Eye (tissue), 1 donor: ENCODE results near the gene TAF1D.

Source experiments
- DNase-seq: peaks from one replicate; pipeline ENCODE4 v3.0.0-alpha.2; 2015

The TAF1D gene

DNA sequence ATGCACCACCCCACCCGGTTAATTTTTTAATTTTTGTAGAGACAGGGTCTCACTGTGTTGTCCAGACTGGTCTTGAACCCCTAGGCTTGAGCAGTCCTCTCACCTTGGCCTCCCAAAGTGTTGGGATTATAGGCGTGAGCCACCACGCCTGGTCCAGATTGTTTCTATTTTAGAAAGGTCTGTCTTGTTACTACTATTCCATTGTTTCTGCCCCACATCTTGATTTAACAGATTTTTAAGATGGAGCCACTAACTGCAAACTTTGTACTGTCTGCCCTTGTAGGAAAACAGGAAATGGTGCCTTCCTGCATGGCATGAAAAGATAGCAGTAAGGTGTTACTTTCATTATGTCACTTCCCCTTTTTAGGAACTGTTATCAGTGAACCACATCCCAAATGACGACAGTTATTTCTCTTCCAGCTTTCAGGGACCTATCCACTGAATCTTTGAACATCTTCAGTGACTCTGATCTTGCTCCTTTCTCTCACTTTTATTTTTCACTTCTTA lies 23.2 kb downstream of the TAF1D start:
- no peak for DNase-seq

DNA sequence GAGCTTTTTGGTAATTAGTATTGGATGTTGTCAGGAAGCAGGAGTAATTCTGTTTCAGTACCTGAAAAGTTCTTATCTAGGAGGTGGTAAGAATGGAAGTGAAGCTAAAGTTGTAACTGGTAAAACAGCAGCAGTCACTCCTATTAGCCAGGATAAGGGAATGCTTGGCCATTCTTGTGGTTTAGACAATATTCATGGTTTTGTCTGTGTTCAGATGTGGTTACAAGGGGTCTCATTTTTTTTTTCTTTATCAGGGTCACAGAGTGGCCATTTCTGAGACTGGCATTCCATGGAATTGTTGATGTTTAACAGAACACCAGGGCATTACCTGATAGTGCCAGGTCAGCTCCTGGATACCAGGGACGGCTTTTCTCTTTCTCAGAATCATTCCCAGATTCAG lies 23.8 kb downstream of the TAF1D start:
- DNase-seq = no peak

DNA sequence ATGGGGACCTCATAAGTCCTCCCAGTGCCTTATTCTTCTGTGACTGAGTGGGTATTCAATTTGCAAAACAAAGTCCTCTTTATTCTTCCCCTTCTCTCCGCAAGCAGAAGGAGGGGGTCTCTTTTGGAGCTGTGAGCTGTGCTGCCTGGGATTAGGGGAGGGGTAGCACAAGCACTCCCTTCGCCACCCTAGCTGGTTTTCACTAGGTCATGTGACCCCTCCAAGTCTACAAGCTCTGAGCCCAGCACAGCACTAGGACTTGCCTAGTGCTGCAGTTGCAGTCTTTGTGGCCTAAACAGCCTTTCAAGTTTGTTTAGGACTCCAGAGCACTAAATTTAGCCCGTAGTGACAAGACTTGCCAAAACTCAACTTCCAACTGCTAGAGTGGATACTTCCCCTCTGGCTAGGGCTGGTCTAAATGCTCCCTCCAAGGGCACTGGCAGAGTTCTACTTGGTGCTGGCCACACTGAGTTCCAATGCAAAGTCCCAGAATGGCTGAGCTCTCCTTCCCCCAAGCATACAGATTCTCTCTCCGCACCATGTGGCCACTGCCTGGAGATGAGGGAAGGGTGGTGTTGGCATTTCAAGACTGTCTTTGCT lies 25.4 kb downstream of the TAF1D start:
- DNase-seq = no peak

DNA sequence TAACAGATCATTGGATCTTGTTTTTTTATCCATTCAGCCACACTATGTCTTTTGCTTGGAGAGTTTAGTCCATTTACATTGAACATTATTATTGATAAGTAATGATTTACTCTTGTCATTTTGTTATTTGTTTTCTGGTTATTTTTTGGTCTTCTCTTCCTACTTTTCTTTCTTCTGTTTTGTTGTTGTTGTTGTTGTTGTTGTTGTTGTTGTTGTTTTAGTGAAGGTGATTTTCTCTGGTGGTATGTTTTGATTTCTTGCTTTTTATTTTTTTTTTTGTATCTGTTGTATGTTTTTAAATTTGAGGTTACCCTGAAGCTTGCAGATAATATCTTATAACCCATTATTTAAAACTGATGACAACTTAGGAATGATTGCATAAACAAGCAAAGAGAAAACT lies 28.6 kb downstream of the TAF1D start:
- DNase-seq = no peak

DNA sequence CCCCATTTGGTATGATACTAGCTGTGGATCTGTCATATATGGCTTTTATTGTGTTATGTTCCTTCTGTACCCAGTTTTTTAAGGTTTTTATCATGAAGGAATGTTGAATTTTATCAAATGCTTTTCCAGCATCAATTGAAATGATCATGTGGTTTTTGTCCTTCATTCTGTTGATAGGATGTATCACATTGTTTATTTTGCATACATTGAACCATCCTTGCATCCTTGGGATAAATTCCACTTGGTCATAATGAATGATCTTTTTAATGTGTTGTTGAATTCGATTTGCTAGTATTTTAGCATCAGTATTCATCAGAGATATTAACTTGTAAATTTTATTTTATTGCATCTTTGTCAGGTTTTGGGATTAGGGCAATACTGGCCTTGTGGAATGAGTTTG lies 31.1 kb downstream of the TAF1D start:
- DNase-seq = no peak

DNA sequence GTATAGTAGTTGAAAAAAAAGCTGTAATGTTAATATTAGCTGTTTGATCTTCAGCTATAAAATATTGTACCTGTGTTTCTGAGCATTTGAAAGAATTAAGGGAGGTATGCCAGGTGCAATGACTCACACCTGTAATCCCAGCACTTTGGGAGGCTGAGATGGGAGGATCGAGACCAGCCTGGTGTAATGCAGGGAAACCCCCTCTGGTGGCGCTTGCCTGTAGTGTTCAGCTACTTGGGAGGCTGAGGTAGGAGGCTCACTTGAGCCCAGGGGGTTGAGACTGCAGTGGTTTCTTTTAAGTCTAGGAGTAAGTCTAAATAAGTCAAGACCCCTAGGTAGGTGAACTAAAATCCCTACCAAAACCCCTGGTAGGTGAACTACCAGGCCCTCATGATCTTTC lies 37.1 kb downstream of the TAF1D start:
- DNase-seq = no peak

DNA sequence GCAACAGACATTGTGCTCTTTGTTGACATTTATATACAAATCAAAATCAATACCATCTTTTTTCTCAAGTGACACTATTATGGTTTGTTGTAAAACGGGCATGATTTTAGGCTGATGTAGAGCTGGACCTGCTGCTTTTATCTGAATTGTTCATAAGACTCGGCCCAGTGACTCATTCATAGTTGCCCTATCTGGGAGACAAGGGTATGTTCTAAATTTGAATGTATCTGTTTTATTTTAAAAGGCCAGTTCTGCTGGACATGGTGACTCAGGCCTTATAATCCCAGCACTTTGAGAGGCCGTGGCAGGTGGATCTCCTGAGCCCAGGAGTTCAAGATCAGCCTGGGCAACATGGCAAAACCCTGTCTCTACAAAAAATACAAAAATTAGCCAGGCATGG lies 40.5 kb downstream of the TAF1D start:
- DNase-seq = no peak

DNA sequence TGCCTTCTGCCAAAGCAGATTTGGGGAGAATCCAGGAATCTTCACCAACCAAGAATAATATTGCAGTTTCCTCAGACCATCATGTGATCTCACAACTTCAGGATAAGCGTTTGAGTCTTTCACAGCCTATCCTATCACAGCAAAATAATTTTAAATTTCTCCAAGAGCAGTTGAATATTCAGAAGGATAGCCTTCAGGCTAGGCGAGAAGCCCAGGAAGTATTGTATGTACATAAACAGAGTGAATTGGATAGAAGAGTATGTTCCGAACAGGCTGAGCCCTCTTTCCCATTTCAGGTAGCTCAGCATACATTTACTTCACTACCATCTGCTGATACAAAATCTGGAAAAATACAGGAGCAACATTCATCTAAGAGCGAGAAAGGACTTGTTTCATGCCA lies 43.7 kb downstream of the TAF1D start:
- DNase-seq = no peak

DNA sequence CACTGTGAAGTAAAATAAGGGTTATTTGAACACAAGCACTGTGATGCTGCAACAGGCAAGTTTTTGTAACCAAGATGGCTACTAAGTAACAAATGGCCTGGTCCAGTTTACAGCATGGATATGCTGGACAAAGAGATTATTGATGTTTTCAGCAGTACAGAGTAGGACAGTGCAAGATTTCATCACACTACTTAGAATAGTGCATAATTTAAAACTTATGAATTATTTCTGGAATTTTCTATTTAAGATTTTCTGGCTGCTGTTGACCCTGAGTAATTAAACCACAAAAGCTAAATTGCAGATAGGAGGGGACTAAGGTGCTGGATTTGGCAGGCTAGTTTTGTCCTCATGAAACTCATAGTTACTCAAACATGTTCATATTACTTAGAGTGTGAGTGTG lies 46.7 kb downstream of the TAF1D start:
- DNase-seq = no peak

DNA sequence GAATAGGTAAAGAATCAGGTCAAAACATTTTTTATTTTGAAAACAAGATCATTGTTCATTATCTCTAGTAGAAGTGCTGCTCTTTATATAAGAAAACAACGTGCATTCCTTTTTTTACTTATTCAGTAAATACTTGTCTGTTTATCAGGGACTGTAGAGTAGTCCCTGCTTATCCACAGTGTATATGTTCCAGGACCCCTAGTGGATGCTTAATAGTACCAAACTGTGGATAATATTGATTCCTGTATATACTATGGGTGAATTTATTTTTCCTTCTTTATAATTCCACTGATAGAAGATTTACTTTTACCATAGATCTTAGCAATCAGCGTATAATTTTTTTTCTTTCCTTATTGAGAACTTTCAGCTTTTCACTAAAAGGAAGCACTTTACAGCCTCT lies 47.2 kb downstream of the TAF1D start:
- no peak for DNase-seq

DNA sequence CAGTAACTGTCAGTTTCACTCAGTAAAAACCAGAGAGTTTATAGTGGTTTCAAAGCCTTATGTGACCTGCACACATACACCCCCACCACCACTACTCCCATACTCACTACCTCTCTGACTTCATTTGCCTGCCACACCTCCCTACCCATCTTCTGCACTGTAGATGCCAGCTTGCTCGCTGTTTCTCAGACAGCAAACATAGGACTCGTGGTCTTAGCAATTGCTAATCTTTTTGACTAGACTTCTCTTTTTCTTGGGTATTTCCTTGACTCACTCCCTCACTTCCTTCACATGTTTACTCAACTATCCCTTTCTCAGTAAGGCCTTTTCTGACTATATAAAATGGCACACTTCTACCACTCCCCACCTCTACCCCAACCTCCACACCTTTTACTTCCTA lies 52.1 kb downstream of the TAF1D start:
- no peak for DNase-seq

DNA sequence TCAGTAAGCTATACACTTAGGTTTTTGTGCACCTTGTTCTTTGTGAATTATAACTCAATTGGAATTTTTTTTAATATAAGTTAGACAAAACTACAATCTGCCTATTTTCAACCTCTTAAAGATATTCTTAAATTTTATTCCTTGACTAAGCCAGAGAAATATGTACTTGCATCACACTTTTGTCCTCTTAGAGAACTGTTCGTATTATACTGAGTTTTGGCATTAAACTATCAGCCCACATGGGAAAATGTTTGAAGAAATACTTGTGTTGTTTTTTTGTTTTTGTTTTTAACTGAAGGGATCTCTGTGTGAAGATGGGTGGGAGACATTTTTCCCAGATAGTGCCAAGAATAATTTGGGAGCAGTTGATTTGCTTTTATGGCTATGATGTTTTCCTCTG lies 54.5 kb downstream of the TAF1D start:
- DNase-seq = no peak

DNA sequence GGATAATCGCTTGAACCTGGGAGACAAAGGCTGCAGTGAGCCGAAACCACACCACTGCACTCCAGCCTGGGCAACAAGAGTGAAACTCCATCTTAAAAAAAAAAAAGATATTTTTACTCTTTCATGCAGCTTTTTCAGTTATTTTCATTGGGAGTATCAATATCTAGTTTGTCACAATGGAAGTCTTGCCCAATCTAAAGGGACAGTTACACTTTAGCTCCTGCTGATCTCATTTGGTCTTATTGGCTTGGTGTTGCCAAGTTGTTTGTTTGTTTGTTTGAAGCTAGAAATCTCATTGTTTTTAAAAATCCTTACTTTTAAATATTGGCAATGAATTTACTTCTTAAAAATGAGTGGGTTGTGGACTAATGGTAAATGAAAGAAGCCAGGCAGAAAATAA lies 55.1 kb downstream of the TAF1D start:
- DNase-seq = no peak
